HG03135 (cell line): ENCODE measurements around the gene EPB41L4A.
"Not testable (repeated sequence)": the region's sequence is repeated elsewhere in the genome, so short reads cannot be mapped to it uniquely, and the experiment has no call there.

Source experiments
- ATAC-seq: cut with Tn5 transposase; IDR thresholded peaks from one replicate; pipeline ENCODE4 v1.9.1; 2021; ENCODE audit warnings: mild to moderate bottlenecking, moderate library complexity; ENCODE audit not compliant: unreplicated experiment

The EPB41L4A gene

GRCh38 chr5:112401924-112402323 lies 17.2 kb downstream of the EPB41L4A start:
- no peak for ATAC-seq

- ATAC-seq: no peak
These were observed 21.4 kb downstream of the EPB41L4A start for GRCh38 chr5:112397690-112398089.

- no peak for ATAC-seq
These were observed 22.6 kb downstream of the EPB41L4A start for GRCh38 chr5:112396430-112396829.

DNA sequence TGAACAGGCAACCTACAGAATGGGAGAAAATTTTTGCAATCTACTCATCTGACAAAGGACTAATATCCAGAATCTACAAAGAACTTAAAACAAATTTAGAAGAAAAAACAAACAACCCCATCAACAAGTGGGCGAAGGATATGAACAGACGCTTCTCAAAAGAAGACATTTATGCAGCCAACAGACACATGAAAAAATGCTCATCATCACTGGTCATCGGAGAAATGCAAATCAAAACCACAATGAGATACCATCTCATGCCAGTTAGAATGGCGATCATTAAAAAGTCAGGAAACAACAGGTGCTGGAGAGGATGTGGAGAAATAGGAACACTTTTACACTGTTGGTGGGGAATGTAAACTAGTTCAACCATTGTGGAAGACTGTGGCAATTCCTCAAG lies 23.8 kb downstream of the EPB41L4A start:
- ATAC-seq: not testable (repeated sequence)

GRCh38 chr5:112390327-112390726 lies 28.8 kb downstream of the EPB41L4A start:
- no peak for ATAC-seq

GRCh38 chr5:112388739-112389138 lies 30.3 kb downstream of the EPB41L4A start:
- no peak for ATAC-seq

DNA sequence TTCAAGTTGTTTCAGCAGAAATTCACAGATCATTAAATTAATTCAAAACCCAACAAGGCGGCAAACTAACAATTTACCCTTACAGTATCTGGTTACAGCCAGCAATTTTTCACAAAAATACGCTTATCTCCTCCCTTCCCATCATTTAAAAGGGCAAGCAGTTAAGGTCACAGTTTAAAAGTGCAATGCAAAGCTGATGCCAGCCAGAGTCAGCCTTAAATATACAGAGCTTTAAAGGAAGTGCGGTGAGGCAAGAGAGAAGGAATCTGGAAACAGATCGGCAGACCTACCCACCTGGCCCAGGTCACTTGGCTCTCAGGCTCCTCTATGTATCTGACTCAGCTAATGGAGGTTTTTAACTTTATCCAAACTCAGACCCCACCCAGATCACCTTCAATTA lies 31.0 kb downstream of the EPB41L4A start:
- ATAC-seq: no peak

DNA sequence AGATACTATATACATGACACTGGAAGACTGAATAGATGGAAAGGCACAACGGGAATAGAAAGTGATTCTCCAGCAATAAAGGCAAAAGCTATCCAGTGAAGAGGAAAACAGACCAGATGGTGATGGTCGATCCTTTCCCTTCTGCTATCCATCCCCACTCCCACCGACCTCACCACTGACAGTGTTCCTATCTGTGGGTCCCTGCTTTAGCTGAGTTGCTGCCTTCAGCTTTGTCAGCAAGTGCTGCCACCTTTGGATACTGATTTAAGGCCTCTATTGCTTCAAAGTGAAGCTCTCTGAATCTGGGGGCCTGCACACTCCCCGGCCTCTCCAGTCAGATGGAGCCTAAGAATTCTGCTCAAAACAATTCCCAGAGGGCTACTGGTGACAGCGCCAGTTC lies 32.3 kb downstream of the EPB41L4A start:
- no peak for ATAC-seq

DNA sequence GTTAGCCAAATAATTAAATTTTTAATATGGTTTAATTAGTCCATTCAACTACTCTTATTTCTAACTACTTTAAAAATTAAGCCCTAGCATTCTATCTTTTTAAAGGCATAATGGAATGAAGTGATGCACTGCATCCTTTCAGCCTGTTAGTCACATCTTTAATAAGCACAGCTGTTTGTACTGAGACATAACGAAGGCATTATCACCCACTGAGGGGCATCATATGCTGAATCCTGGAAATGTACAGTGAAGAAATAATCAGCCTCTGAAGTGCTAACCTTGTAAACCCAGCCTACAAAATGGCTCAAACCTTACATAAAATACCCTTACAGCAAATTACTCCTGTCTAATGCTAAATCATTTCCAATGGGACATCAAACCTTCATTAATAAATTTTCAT lies 33.1 kb downstream of the EPB41L4A start:
- no peak for ATAC-seq

DNA sequence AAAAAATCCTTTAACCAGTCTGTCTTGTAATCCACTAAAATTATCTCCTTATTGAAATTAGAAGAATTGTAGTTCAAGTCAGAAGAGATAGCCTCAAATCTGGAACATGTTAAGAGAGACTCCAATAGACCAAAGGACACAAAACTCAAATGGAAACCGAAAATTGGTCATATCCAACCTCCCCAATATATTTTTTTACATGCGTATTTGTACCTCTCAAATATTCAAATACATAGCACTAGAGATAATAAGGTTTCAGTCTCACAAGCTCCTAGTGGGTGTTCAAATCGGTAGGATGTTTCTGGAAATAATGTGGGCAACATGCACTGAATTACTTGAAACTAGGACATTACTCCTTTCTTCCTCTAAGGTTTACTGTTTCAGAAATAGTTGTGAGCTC lies 33.5 kb downstream of the EPB41L4A start:
- ATAC-seq: no peak

GRCh38 chr5:112384523-112384922 lies 34.6 kb downstream of the EPB41L4A start:
- ATAC-seq: no peak

DNA sequence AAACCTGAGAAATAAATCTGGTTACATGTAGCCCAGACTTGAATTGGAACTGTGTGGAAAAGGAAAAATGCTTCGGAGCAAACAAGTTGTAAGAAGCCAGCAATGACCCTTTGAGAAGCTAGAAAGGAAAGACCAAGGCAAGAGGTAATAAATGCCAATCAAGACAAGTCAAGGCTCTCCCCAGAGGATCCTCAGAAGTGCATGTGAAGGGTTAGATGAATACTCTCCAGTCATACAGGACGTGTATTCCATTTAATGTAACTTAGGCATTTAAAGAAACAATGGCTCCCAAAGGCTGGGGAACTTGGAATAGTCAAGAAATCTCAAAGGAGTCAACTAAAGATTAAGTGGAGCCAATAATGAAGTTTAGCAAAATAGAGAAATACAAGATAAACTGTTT lies 36.2 kb downstream of the EPB41L4A start:
- ATAC-seq: no peak

DNA sequence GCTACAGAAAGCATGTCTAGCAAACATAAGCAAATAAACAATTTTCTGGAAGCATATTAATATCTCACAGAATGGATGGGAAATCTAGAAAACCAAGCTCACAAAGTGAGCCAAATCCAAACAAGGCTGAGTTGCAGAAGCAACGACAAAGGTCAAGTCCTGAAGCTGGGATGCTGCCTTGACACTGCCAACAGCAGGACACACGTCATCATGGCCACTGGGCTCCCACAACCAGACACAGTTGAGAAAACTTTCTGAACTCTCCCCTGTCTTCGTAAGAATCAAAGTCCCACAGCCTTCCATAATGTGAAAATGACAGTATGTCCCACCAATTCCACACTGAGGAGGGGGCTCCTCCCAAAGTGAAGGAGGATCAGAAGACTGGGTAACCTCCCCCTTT lies 37.6 kb downstream of the EPB41L4A start:
- ATAC-seq: no peak

- ATAC-seq: no peak
These were observed 39.3 kb downstream of the EPB41L4A start for GRCh38 chr5:112379542-112380325.

- no peak for ATAC-seq
These were observed 44.3 kb downstream of the EPB41L4A start for GRCh38 chr5:112374818-112375217.

DNA sequence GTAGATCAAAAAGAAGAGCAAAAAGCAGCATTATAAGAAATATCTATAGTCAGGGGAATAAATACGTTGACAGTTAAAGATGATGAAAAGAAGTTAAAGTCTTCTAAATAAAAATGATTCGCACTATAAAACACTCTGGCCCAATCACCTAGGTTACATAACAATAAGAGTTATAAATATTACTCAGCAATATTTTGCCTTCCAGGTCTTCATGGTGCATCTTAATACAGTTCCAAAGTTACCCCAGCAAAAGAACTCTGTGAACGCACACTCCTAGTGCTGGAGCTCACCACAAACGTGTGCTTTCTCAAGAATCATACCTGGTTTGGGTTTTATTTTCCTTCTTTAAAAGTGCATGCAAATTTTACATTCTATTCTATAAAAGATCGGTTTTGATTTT lies 44.7 kb downstream of the EPB41L4A start:
- no peak for ATAC-seq

DNA sequence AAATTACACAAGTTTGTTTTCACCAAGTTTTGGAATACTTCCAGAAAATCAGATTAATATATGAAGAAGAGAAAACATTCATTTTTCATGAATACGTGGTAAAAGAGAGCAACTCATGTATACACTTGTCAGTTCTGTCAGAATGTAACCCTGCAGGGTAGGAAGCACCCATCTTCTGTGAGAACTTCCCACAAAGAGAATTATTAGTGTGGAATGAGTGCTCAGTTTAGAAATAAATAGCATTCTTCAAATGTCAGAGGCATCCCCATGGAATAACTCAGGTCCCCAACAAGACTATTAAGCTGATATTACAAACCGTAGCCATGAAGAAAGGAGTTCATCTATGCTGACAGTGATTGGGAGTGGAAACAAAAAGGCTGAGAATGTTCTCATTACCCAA lies 45.2 kb downstream of the EPB41L4A start:
- ATAC-seq: no peak

DNA sequence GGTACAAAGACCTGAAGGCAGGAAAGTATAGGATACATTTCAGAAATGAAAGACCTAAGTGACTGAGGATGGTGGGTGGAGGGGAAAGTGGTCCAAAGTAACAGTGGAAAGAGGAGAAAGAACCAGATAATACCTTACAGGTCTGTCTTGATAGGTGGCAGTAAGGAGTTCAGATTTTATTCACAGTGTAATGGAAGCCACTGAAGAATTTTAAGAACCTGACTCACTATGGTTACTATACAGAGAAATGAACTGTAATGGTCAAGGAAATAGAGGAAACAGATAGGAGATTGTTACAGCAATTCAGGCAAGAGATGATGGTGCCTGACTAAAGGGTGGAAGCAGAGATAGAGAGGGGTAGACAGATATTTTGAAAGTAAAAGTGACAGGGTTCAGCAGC lies 46.5 kb downstream of the EPB41L4A start:
- ATAC-seq: no peak

DNA sequence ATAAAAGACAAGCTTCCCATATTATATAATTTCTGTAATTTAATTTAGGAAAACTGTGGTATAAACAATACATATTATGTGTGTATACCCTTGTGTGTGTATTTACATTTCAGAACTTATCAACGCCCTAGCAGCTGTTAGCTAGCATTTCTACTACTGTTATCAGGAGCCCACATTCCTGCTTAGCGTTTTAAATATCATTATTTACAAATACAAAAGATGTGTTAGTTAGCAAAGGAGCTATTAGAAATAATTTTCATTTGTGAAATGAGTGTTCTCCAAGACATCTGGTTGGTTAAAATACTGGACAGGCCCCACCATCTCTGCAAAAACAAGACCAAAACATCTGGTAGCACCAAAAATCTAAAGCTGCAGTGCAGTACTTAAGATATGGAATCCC lies 48.0 kb downstream of the EPB41L4A start:
- no peak for ATAC-seq

DNA sequence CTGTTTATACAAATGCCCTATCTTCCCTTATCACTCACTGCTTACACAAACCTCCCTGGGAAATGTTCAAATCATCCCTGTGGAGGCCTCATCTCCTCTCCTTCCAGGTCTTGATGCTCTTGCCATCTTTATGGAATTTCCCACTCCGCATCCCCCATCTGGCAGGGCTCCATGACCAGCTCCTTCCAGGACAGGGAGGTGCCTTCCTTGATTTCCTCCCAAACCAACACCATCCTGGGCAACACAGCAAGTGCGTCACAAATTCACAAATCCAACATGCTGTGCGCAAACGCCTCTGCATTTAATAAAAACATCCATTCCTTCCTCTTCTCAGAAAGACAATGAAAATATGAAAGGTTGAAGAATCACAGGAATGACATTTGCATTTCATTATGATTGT lies 51.7 kb downstream of the EPB41L4A start:
- no peak for ATAC-seq

- no peak for ATAC-seq
These were observed 52.1 kb downstream of the EPB41L4A start for GRCh38 chr5:112366987-112367386.

DNA sequence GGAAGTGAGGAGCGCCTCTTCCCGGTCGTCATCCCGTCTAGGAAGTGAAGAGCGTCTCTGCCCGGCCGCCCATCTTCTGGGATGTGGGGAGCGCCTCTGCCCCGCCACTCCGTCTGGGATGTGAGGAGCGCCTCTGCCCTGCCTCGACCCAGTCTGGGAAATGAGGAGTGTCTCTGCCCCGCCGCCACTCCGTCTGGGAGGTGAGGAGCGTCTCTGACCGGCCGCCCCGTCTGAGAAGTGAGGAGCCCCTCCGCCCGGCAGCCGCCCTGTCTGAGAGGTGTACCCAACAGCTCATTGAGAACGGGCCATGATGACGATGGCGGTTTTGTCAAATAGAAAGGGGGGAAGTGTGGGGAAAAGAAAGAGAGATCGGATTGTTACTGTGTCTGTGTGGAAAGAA lies 58.3 kb downstream of the EPB41L4A start:
- not testable (repeated sequence) for ATAC-seq
